ENCODE measurements around the gene H1-8.

DNA sequence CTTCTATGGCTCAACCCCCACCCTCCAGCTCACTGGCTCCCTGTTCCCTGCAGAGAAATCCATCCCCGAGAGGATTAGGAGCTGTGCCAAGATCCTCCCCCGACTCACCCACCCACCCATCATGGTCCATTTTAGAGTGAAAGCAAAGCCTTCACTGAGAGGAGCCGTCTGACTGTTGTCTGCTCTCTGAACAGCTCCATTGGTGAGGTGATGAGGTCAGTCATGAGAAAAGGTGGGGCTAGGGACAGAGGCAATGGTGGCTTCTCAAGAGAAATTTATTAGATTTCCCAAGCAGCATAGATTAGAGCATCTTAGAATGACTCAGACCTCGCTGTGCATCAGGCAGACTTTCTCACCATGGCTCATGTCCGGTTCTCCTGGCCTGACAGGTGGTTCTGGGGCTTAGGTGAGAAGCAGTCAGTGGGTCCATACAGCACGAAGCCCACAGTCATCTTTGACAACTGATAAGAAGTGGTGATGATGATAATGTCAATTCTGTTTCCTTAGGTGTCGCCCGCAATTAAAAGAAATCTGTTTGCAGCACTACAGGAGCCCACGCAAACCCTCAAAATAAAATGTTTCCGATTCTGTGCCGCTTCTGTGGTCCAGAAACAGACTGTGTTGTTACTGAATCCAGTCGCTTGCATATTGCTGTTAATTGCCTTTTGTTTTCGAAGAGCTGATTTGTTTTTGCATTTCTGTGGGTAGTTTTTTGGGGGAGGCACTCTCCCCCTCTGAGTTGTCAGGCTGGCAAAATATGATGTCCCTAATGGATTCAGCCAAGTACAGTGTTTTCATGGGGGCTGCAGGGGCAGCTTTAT lies 39.3 kb upstream of the H1-8 start:
- no peak for TF ChIP-seq SMARCB1 (IDR thresholded peaks at IDR 0.05; ENCODE audit: insufficient read length, low read depth)
- TF ChIP-seq EP300 (IDR thresholded peaks at IDR 0.05; ENCODE audit: low read length) = no peak
- TF ChIP-seq EHMT2 (IDR thresholded peaks at IDR 0.05) = no peak
- no peak for TF ChIP-seq IRF9 (tag; IDR thresholded peaks at IDR 0.05)
- no peak for TF ChIP-seq REST (IDR thresholded peaks at IDR 0.05; ENCODE audit: borderline replicate concordance)
- TF ChIP-seq REST (CRISPR knock-in tag; IDR thresholded peaks at IDR 0.05; ENCODE audit: low read depth) = no peak
- no peak for TF ChIP-seq ZNF217 (CRISPR knock-in tag; IDR thresholded peaks at IDR 0.05)
- no peak for TF ChIP-seq CTCF (IDR thresholded peaks at IDR 0.05 in 2 of 3, conservative IDR thresholded peaks at IDR 0.05 in 1 of 3; ENCODE audit: insufficient read depth in 2 of 3, low read depth in 1 of 3, low read length in 3 of 3)
